ENCODE measurements around the gene MZB1.
A peak's percentile ranks its signal among the peaks of the same experiment; 100 is the strongest.
"Not testable (repeated sequence)": the region's sequence is repeated elsewhere in the genome, so short reads cannot be mapped to it uniquely, and the experiment has no call there.

Gene MZB1

GRCh38 chr5:139410121-139410992, 20.6 kb upstream of the MZB1 start:
- DNase-seq (ENCODE audit: low read depth): no peak

GRCh38 chr5:139409116-139409515, 19.4 kb upstream of the MZB1 start:
- DNase-seq (ENCODE audit: low read depth): not testable (repeated sequence)

GRCh38 chr5:139408191-139408590, 18.5 kb upstream of the MZB1 start:
- DNase-seq (ENCODE audit: low read depth): no peak

GRCh38 chr5:139407517-139407916, 17.8 kb upstream of the MZB1 start:
- no peak for DNase-seq (ENCODE audit: low read depth)

GRCh38 chr5:139406963-139407362, 17.2 kb upstream of the MZB1 start:
- DNase-seq (ENCODE audit: low read depth): no peak

GRCh38 chr5:139404484-139404840, 14.7 kb upstream of the MZB1 start:
- no peak for DNase-seq (ENCODE audit: low read depth)

- DNase-seq (ENCODE audit: low read depth): peak; percentile 96
Observed at GRCh38 chr5:139403787-139404483, 14.2 kb upstream of the MZB1 start, which contains the start of gene SPATA24. TSS of gene SPATA24 (minus strand) at chr5:139404089. CDS start at chr5:139404060, 29 bp downstream.

- no peak for DNase-seq (ENCODE audit: low read depth)
Observed at GRCh38 chr5:139403418-139403786, 13.7 kb upstream of the MZB1 start.

- DNase-seq (ENCODE audit: low read depth): no peak
Observed at GRCh38 chr5:139402561-139403158, 12.9 kb upstream of the MZB1 start.

- DNase-seq (ENCODE audit: low read depth): no peak
Observed at GRCh38 chr5:139401546-139401945, 11.8 kb upstream of the MZB1 start.

GRCh38 chr5:139399501-139400121, 9.9 kb upstream of the MZB1 start:
- DNase-seq (ENCODE audit: low read depth): no peak

GRCh38 chr5:139397921-139398320, 8.2 kb upstream of the MZB1 start:
- no peak for DNase-seq (ENCODE audit: low read depth)

GRCh38 chr5:139396691-139397090, 7.0 kb upstream of the MZB1 start:
- DNase-seq (ENCODE audit: low read depth): no peak

GRCh38 chr5:139395844-139396640, 6.3 kb upstream of the MZB1 start:
- no peak for DNase-seq (ENCODE audit: low read depth)

GRCh38 chr5:139394654-139395566, 5.2 kb upstream of the MZB1 start, which contains the start of gene PROB1:
TSS of gene PROB1 (minus strand) at chr5:139395104. CDS start at chr5:139395081, 23 bp downstream.
- no peak for DNase-seq (ENCODE audit: low read depth)

GRCh38 chr5:139394123-139394653, 4.5 kb upstream of the MZB1 start:
- DNase-seq (ENCODE audit: low read depth): peak; percentile 39

- DNase-seq (ENCODE audit: low read depth): no peak
Observed at GRCh38 chr5:139393497-139394122, 3.9 kb upstream of the MZB1 start.

- peak; percentile 62 for DNase-seq (ENCODE audit: low read depth)
Observed at GRCh38 chr5:139392678-139393496, 3.2 kb upstream of the MZB1 start.

GRCh38 chr5:139392324-139392677, 2.6 kb upstream of the MZB1 start:
- DNase-seq (ENCODE audit: low read depth): no peak

Measured in stimulated activated CD8-positive, alpha-beta memory T cell treated with anti-CD3 and anti-CD28 coated beads, Interleukin-12 subunit alpha, Interleukin-12 subunit beta, amount 100 ng/mL, for 4 hours (primary cell).